GM12875 (cell line): Measurements from ENCODE around the gene EPB41L4A.

Experiments
- H3K4me3 ChIP-seq: one replicate; pipeline ENCODE4 v1.5.1; 2011; ENCODE audit warnings: low read depth, low read length, control low read depth
- CTCF ChIP-seq: IDR thresholded peaks from 2 replicates; pipeline ENCODE4 v1.5.1; 2011; ENCODE audit warnings: low read depth, mild to moderate bottlenecking, control low read depth, inconsistent platforms, low read length, moderate library complexity, borderline replicate concordance; ENCODE audit not compliant: insufficient read depth

The EPB41L4A gene

GRCh38 chr5:112270299-112271293 is 148.5 kb downstream of the EPB41L4A start:
- H3K4me3 ChIP-seq = no peak overlapping the region
- TF ChIP-seq CTCF = no peak

DNA sequence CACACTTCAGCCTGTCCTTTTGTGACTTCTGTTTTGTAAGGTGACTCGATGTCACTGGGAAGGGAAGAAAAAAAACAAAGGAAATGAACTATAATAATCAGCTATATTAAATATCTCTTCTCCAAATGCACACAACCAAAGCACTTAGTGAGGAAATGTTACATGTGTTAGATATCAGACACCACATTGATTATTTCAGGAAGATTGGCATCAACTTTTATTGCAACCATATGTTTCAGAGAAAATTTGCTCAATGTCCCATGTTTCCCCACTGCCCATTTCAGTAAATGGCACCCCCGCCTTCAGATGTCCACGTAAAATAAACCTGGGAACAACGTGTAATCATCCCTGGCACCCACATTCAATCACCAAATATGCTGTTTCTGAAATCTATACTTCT is 151.8 kb downstream of the EPB41L4A start:
- no peak for TF ChIP-seq CTCF
- no peak overlapping the region for H3K4me3 ChIP-seq

DNA sequence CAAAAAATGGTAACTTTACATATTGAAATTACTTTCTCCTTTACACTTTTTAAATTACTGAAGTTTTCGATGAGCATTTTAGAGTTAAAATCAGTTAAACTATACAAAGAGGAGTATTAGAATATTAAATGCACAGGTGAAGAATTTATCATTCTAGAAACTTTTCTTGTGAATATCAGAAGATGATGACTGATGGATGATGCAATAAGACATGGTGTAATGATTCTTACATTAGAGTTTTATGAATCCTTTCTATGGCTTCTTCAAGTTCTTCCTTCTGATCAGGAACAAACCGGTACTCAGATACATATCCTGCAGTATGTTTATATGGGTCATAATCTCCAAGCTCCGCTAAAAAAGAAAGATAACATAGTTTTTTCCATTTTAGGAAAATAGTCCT is 154.4 kb downstream of the EPB41L4A start:
- no peak overlapping the region for H3K4me3 ChIP-seq
- no peak for TF ChIP-seq CTCF

- H3K4me3 ChIP-seq = no peak overlapping the region
- no peak for TF ChIP-seq CTCF
Observed at GRCh38 chr5:112264151-112264550, 154.9 kb downstream of the EPB41L4A start.

DNA sequence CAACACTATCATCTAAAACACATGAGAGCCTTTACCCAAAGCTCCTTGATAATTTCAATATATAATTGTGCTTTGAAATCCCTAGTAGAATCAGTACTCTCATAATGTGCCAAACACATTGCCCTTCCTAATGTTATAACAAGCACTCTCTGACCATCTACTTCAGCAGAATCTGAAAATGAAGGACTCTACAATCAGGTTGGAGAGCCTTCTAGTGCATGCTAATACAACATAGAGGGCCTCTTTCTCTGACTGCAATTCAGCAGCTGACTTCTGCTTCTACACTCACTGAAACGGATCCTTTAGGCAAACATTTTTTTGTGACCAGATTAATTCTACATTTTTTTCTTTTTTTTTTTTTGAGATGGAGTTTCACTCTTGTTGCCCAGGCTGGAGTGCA is 155.6 kb downstream of the EPB41L4A start:
- H3K4me3 ChIP-seq = no peak overlapping the region
- no peak for TF ChIP-seq CTCF

DNA sequence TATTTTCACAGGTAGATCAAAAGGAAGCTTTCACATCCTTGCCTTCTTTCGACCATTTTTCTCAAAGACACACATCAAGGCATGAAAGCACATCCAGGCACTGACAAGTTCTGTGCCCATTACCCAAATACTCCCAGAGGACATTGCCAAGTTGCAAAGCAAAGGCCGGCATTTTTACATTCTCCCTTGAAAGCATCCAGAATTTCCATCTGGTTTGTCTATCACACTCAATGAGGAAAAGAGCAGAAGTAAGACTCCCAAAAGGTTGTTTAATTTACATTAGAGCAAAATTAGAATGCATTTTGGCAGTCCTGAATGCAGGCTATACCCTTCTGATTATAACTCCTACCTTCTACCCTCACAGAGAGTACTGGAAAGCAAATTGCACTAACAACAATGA is 160.5 kb downstream of the EPB41L4A start:
- no peak for TF ChIP-seq CTCF
- no peak overlapping the region for H3K4me3 ChIP-seq

GRCh38 chr5:112257976-112258375 is 161.1 kb downstream of the EPB41L4A start:
- no peak for TF ChIP-seq CTCF

More at GRCh38 chr5:112257976-112258375, 161.1 kb downstream of the EPB41L4A start:
- no peak overlapping the region for H3K4me3 ChIP-seq
